Activated CD8-positive, alpha-beta T cell treated with anti-CD3 and anti-CD28 coated beads, Interleukin-2, amount 10 ng/mL, durations not matched to agents 7 days and 5 days (primary cell): ENCODE data around the gene HSD17B2. TPM values are rescaled to one million over a fixed set of nuclear protein-coding genes. Genes with fewer than 3 reads are reported as not detected.

Source experiments
- ATAC-seq: fragments of 150-1000 bp; cut with Tn5 transposase; one replicate; pipeline ENCODE4 v1.10.0; 2021; ENCODE audit warnings: moderate library complexity
- CTCF ChIA-PET: fragments of 350-600 bp; sonication (Branson Sonifier 250); formaldehyde crosslinking; loops from one replicate; lab custom pipeline; 2021; ENCODE audit warnings: antibody characterized with exemption; lab: Charles Lee
- POLR2A ChIA-PET: fragments of 350-600 bp; sonication (Branson Sonifier 250); formaldehyde crosslinking; loops from one replicate; lab custom pipeline; 2021; ENCODE audit warnings: antibody characterized with exemption; lab: Charles Lee
- DNase-seq: peaks from one replicate; pipeline ENCODE4 v3.0.0-alpha.2; 2020
- H3K27ac Mint-ChIP-seq: one replicate; pipeline ENCODE4 v1.8.0; 2021; ENCODE audit warnings: mild to moderate bottlenecking, mixed read lengths
- H3K27me3 Mint-ChIP-seq: one replicate; pipeline ENCODE4 v1.8.0; 2021; ENCODE audit warnings: low read depth, mixed read lengths
- H3K36me3 Mint-ChIP-seq: one replicate; pipeline ENCODE4 v1.8.0; 2021; ENCODE audit warnings: low read depth, mixed read lengths
- H3K4me1 Mint-ChIP-seq: one replicate; pipeline ENCODE4 v1.8.0; 2021; ENCODE audit warnings: low read depth, mixed read lengths
- H3K4me3 Mint-ChIP-seq: one replicate; pipeline ENCODE4 v1.8.0; 2021; ENCODE audit warnings: mild to moderate bottlenecking, mixed read lengths
- H3K9me3 Mint-ChIP-seq: one replicate; pipeline ENCODE4 v1.8.0; 2022; ENCODE audit warnings: mixed read lengths; ENCODE audit not compliant: insufficient read depth
- total RNA-seq, 2 experiments: library from RNA; stranded (reverse); gene quantifications; one replicate each; pipeline ENCODE4 v1.2.3, GENCODE V29; 2021

HSD17B2 gene, protein sequence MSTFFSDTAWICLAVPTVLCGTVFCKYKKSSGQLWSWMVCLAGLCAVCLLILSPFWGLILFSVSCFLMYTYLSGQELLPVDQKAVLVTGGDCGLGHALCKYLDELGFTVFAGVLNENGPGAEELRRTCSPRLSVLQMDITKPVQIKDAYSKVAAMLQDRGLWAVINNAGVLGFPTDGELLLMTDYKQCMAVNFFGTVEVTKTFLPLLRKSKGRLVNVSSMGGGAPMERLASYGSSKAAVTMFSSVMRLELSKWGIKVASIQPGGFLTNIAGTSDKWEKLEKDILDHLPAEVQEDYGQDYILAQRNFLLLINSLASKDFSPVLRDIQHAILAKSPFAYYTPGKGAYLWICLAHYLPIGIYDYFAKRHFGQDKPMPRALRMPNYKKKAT
- total RNA-seq: not detected

DNA sequence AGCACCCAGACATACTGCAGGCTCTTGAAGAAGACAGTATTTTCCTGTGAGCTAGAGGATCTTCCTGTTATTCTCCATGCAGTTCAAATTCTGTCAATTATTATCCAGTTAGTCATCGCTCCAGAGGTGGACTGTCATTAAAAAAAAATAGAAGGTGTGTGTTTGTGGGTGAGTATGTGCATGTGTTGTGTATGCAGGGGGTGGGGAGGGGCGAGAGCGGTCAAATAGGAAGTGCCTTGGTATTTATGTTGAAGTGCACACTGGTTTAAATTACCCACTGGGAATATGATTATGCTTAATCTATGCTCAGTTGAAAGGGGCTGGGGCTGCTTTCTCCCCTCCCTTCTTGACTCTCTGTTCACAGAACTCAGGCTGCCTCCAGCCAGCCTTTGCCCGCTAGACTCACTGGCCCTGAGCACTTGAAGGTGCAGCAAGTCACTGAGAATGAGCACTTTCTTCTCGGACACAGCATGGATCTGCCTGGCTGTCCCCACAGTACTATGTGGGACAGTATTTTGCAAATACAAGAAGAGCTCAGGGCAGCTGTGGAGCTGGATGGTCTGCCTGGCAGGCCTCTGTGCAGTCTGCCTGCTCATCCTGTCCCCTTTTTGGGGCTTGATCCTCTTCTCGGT is at the start of gene HSD17B2:
TSS of gene HSD17B2 (plus strand) at position 273 of the 632 bp plus-strand sequence. CDS start at position 445, 172 bp downstream.
- no peak within 1 kb of the TSS for H3K27ac Mint-ChIP-seq
- H3K27me3 Mint-ChIP-seq: peaks cover 34% of the 10 kb centered on the region
- H3K4me1 Mint-ChIP-seq: no peaks in the 10 kb centered on the region
- H3K4me3 Mint-ChIP-seq: no peak within 1 kb of the TSS
- ChIA-PET POLR2A (no interaction called here), CTCF (no interaction called here)
- H3K9me3 Mint-ChIP-seq: no peaks in the 10 kb centered on the region
- DNase-seq (no peak), ATAC-seq (no peak)
- no peaks in the 10 kb centered on the region for H3K36me3 Mint-ChIP-seq

DNA sequence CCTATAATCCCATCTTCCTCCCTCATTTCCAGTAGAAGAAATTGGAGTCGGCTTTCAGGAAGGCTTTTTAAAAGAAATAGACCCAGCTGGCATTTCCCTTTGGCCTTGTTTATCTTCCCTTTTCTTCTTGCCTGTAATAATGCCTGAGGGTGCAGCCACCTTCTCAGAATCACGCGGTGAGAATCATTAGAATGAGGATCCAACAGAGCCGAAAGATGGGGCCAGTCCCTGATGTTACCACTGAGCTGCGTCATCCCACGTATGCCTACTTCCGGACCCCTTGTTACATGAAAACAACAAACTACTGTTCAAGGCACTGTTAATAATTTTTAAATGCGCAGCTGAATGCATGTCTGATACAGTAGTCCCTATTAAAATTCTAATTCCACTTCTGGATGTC is 47.9 kb upstream of the HSD17B2 start:
- ChIA-PET POLR2A (no interaction called here), CTCF (no interaction called here)
- Mint-ChIP-seq H3K27me3 (peaks cover 10% of the 10 kb centered on the region), H3K27ac (no peak overlapping the region), H3K36me3 (no peaks in the 10 kb centered on the region), H3K4me1 (no peaks in the 10 kb centered on the region), H3K4me3 (no peak overlapping the region), H3K9me3 (no peaks in the 10 kb centered on the region)
- DNase-seq (no peak), ATAC-seq (no peak)

DNA sequence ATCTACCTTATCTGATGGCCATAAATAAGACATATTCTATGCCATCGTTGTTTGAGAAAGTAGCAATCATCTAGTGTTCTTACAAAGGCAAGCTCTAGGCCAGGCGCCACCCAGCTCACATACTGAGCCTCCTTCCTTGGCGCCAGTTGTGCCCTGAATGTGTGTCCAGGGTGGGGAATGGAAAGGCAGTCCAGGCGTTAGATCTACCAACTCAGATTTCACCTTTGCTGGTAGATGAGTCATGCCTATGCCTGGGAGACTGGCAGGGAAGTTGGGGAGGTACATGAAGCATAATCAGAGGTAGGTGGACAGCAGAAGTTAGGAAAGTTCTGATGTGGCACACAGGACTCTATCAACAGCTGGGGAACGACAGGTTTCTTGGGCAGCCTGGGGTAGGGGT is 47.3 kb upstream of the HSD17B2 start:
- Mint-ChIP-seq H3K36me3 (no peaks in the 10 kb centered on the region), H3K9me3 (no peaks in the 10 kb centered on the region), H3K27me3 (peaks cover 8% of the 10 kb centered on the region), H3K4me3 (no peak overlapping the region), H3K4me1 (no peaks in the 10 kb centered on the region), H3K27ac (no peak overlapping the region)
- CTCF ChIA-PET: no interaction called here
- POLR2A ChIA-PET: no interaction called here
- DNase-seq: no peak
- no peak for ATAC-seq

DNA sequence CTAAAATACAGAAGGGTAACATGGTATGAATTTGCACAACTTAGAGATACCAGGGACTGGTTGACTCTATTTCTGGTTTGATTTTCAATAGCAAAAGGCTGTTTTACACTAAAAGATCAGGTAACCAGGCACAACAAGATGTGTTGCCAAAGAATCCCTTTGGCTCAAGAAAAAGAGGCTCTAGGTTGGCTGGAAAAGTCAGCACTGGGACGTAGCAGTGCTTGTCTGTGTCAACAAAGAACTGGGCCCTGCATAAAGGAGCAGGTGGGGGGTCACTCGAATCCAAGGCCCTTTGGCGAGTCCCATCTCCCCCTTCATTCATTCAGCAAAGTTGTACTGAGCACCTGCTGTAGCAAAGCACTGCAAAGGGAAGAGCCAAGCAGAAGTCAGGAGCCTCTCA is 42.2 kb upstream of the HSD17B2 start:
- Mint-ChIP-seq H3K4me1 (no peaks in the 10 kb centered on the region), H3K27me3 (no peaks in the 10 kb centered on the region), H3K27ac (no peak overlapping the region), H3K9me3 (no peaks in the 10 kb centered on the region), H3K4me3 (no peak overlapping the region), H3K36me3 (peaks cover 11% of the 10 kb centered on the region)
- POLR2A ChIA-PET: no interaction called here
- CTCF ChIA-PET: no interaction called here
- no peak for DNase-seq
- ATAC-seq: no peak

DNA sequence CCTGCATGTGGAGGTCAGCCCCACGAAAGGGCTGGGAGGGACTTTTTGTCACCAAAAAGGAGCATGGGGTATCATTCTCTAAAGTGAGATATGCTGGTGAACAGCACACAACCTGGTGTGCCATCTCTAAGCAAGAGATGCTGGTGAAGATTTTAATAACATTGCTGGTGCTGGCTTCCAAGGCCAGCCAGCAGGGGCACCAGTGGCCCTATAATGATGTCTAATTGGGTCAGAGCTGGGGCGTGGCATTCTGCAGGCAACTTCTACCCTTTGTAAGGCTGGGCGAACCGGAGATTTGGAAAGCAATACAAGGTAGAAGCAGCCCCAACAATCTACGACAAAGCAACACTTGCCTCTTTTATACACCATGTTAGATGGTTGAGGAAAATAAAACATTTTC is 40.6 kb upstream of the HSD17B2 start:
- Mint-ChIP-seq H3K27ac (no peak overlapping the region), H3K4me1 (no peaks in the 10 kb centered on the region), H3K4me3 (no peak overlapping the region), H3K36me3 (peaks cover 23% of the 10 kb centered on the region), H3K27me3 (no peaks in the 10 kb centered on the region), H3K9me3 (no peaks in the 10 kb centered on the region)
- POLR2A ChIA-PET: no interaction called here
- DNase-seq: no peak
- ATAC-seq: no peak
- CTCF ChIA-PET: no interaction called here

DNA sequence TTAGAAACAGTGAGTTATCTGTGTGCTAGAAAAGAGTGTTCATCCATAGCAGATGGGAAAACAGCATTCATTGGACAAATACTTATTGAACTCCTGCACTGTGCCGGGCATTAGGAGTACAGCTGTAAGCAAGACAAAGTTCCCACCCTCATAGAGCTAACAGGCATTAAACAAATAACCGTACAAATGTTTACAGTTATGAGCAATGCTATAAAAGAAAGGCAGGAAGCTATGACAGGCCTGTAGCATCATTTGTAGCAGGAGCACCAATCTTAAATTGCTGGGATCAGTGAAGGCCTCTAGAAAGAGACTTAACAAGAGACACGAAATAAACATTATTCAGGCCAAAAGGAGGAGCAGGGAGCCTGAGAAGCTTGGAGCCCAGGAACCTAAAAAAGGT is 39.4 kb upstream of the HSD17B2 start:
- Mint-ChIP-seq H3K4me1 (no peaks in the 10 kb centered on the region), H3K27ac (no peak overlapping the region), H3K9me3 (no peaks in the 10 kb centered on the region), H3K27me3 (no peaks in the 10 kb centered on the region), H3K4me3 (no peak overlapping the region), H3K36me3 (peaks cover 29% of the 10 kb centered on the region)
- ChIA-PET POLR2A (no interaction called here), CTCF (no interaction called here)
- DNase-seq (no peak), ATAC-seq (no peak)

DNA sequence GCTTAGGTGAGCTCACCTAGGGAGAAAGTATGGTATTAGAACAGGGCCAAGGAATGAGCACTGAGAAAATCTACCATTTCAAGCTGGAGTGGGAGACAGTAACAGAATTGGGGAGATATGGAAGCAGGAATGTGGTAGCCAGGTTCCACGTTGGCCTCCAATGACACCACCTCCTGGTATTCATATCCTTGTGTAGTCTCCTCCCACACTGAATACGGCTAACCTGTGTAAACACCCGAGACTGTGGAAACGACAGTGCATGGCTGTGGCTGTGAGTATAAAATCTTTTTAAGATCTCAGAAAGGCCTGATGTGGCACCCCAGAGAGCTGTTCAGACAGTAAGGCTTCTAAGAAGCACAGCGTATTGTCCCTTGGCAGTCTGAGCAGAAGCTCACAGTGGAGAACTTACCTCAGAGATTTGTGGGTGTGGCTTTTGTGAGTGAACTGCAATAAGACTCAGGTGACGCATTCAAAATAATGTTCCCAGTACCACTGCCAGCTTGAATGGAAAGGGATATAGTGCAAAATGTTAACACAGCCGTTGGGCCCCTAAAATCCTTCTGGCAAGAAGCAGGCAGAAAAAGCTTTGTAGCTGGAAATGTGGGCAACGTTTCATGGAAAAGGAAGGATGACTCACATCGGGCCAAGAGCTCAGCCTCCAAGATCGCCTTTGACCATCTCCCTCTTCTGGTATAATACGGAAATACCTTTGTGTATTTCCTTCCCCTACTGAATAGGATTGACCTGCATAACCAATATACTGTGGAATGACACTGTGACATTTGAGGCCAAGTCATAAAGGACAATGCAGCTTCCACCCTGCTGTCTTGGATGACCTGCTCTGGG is 38.2 kb upstream of the HSD17B2 start:
- H3K27me3 Mint-ChIP-seq: no peaks in the 10 kb centered on the region
- no peak for ATAC-seq
- H3K9me3 Mint-ChIP-seq: no peaks in the 10 kb centered on the region
- no peak for DNase-seq
- peaks cover 35% of the 10 kb centered on the region for H3K36me3 Mint-ChIP-seq
- CTCF ChIA-PET: interaction anchor here (1.1 to 1.3 kb wide), 2 partner anchors 78 to 233 kb away, joined by 3 read pairs; no protein-coding TSS in a partner anchor
- H3K4me1 Mint-ChIP-seq: no peaks in the 10 kb centered on the region
- H3K4me3 Mint-ChIP-seq: no peak overlapping the region
- POLR2A ChIA-PET: no interaction called here
- H3K27ac Mint-ChIP-seq: no peak overlapping the region

DNA sequence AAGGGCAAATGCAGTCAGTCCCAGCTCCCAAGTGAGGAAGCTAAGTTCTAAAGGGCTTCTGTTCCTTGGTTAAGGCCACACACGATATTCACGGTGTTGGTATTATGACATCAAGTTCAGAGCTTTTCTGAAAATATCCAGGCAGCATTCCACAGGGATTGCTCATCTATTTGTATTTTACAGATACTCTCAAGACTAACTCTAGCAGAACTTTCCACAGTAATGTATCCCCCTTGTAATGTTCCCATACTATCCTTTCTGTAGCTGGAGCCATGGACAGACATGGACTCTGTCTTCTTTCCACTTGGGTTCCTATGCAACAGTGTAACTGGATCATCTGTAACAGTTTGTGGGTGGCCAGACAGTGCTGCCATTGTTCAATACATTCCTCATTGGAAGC is 37.3 kb upstream of the HSD17B2 start:
- Mint-ChIP-seq H3K4me3 (no peak overlapping the region), H3K9me3 (no peaks in the 10 kb centered on the region), H3K27ac (no peak overlapping the region), H3K36me3 (peaks cover 41% of the 10 kb centered on the region), H3K27me3 (no peaks in the 10 kb centered on the region), H3K4me1 (no peaks in the 10 kb centered on the region)
- CTCF ChIA-PET: interaction anchor here (1.1 to 1.3 kb wide), 2 partner anchors 79 to 232 kb away, joined by 3 read pairs; no protein-coding TSS in a partner anchor
- POLR2A ChIA-PET: no interaction called here
- DNase-seq: no peak
- ATAC-seq: no peak

DNA sequence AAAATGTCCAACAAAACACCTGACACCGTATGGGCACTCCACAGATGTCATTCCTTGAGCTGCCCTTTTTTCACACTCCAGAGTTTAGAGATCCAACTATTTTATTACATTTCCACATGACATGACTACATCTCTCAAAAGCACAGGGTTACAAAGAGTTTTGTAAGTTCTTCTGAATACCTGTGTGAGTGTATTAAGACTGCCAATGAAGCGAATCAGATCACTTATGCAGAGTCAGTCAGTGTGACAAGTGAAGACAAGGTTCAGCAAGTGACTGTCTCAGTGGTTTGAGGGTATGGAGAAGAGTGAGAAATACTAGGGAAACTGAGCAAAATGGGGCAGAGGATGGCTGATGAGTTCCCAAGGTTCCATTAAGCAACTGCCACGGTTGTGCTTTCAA is 32.2 kb upstream of the HSD17B2 start:
- H3K36me3 Mint-ChIP-seq: peaks cover 44% of the 10 kb centered on the region
- H3K4me1 Mint-ChIP-seq: peaks cover 2% of the 10 kb centered on the region
- no peak overlapping the region for H3K4me3 Mint-ChIP-seq
- DNase-seq: no peak
- no peak overlapping the region for H3K27ac Mint-ChIP-seq
- ChIA-PET CTCF (interaction anchor here (0.6 kb wide), 1 partner anchor 118 kb away, joined by 4 read pairs; no protein-coding TSS in a partner anchor), POLR2A (no interaction called here)
- no peaks in the 10 kb centered on the region for H3K27me3 Mint-ChIP-seq
- no peak for ATAC-seq
- H3K9me3 Mint-ChIP-seq: no peaks in the 10 kb centered on the region

DNA sequence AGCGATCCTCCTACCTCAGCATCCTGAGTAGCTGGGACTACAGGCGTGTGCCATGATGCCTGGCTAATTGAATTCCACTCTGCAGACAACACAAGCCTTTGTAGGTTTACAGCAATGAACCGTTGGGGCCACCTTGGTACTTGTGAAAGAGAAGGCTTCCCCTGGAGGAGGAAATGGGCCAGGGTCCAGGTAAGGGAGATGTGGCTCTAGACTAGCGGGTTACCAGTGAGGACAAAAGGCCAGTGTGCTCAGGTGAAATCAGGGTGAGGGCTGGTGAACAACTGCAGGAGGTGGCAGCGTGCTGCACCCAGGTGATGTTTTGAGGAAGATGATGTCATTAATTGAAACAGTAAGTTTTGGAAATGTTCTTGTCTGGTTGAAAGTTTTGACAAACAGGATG is 30.5 kb upstream of the HSD17B2 start:
- Mint-ChIP-seq H3K4me1 (peaks cover 5% of the 10 kb centered on the region), H3K4me3 (no peak overlapping the region), H3K27ac (no peak overlapping the region), H3K27me3 (no peaks in the 10 kb centered on the region), H3K9me3 (peaks cover 15% of the 10 kb centered on the region), H3K36me3 (peaks cover 49% of the 10 kb centered on the region)
- no peak for DNase-seq
- POLR2A ChIA-PET: no interaction called here
- ATAC-seq: no peak
- CTCF ChIA-PET: no interaction called here

DNA sequence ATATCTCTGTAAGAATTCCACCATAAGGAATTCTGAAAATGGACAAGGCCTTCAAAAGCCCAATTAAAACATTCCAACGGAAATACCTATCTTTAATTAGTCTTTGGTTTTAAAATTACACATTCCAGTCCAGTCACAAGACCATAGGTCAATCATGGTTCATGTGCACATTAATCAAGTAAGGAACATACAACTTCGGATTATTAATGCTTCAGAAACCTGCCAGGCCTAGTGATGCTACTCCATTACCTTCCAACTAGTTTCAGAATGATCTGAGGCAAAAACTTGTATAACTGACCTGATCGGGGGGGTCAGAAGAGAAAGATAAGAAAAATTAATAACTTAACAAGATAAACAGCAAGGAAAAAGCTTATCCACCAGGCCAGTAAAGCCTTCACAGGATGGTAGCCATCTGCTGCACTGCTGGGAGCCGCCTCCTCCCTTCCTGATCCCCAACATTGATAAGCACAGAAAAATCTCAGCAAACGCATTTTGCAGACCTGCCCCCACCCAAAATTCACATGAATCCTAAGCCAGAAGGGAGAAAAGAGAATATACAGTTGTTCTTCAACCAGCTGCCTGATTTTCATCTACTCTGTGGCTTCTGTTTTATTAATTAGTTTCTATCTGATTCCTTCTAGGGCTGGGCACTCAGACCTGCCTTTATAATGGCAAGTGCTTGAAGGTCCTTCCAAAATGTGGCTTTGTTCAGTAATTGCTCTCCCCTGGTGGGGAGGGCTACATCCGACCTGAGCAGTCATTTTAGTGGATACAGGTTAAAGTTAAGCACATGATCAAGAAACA is 29.8 kb upstream of the HSD17B2 start:
- Mint-ChIP-seq H3K4me1 (peaks cover 8% of the 10 kb centered on the region), H3K27ac (no peak overlapping the region), H3K4me3 (no peak overlapping the region), H3K27me3 (no peaks in the 10 kb centered on the region), H3K36me3 (peaks cover 52% of the 10 kb centered on the region), H3K9me3 (peaks cover 20% of the 10 kb centered on the region)
- ChIA-PET CTCF (no interaction called here), POLR2A (no interaction called here)
- DNase-seq (no peak), ATAC-seq (no peak)
